Neural cell (in vitro differentiated cells): ENCODE measurements around the gene MYCBPAP. TPM values are rescaled to one million over a fixed set of nuclear protein-coding genes. Genes with fewer than 3 reads are reported as not detected.

ENCODE experiments used
- H2AFZ ChIP-seq: fragments of 200-600, 300-800 bp; sonication (generic), shearing (Covaris generic); 2 replicates; pipeline ENCODE4 v1.6.0; 2014; ENCODE audit warnings: low read depth, mild to moderate bottlenecking, antibody characterized with exemption, low read length, moderate library complexity
- H3F3A ChIP-seq: fragments of 200-600 bp; shearing (Covaris generic); 2 replicates; pipeline ENCODE4 v1.6.1; 2016; ENCODE audit warnings: mild to moderate bottlenecking, moderate library complexity, mixed read lengths, antibody characterized with exemption, low read length; ENCODE audit not compliant: insufficient read depth, poor library complexity, severe bottlenecking
- H3K27ac ChIP-seq: fragments of 200-600, 300-800 bp; sonication (generic), shearing (Covaris generic); 2 replicates; pipeline ENCODE4 v1.5.1; 2014; ENCODE audit warnings: mild to moderate bottlenecking, low read length, moderate library complexity
- H3K27me3 ChIP-seq: fragments of 300-800, 200-600 bp; sonication (generic), shearing (Covaris generic); 2 replicates; pipeline ENCODE4 v1.6.0; 2014; ENCODE audit warnings: mild to moderate bottlenecking, low read depth, low read length, moderate library complexity; ENCODE audit not compliant: insufficient read depth
- H3K36me3 ChIP-seq: fragments of 300-800, 200-600 bp; sonication (generic), shearing (Covaris generic); 2 replicates; pipeline ENCODE4 v1.5.1; 2014; ENCODE audit warnings: mild to moderate bottlenecking, antibody characterized with exemption, low read length, moderate library complexity; ENCODE audit not compliant: insufficient read depth
- H3K4me2 ChIP-seq: fragments of 300-800, 200-600 bp; sonication (generic), shearing (Covaris generic); 2 replicates; pipeline ENCODE4 v1.6.0; 2014; ENCODE audit warnings: mild to moderate bottlenecking, low read length
- H3K4me3 ChIP-seq: fragments of 300-800, 200-600 bp; sonication (generic), shearing (Covaris generic); 2 replicates; pipeline ENCODE4 v1.5.1; 2014; ENCODE audit warnings: mild to moderate bottlenecking, low read length, moderate library complexity
- H3K79me2 ChIP-seq: fragments of 200-600 bp; shearing (Covaris generic); replicated peaks from 2 replicates; pipeline ENCODE4 v1.6.0; 2014; ENCODE audit warnings: mild to moderate bottlenecking, low read length, moderate library complexity; ENCODE audit not compliant: insufficient read depth
- H3K9ac ChIP-seq: fragments of 300-800, 200-600 bp; sonication (generic), shearing (Covaris generic); 2 replicates; pipeline ENCODE4 v1.6.1; 2016; ENCODE audit warnings: mild to moderate bottlenecking, low read length, mixed read lengths
- H3K9me2 ChIP-seq: fragments of 200-600 bp; shearing (Covaris generic); 2 replicates; pipeline ENCODE4 v1.6.1; 2016; ENCODE audit warnings: mild to moderate bottlenecking, low read length, mixed read lengths; ENCODE audit not compliant: insufficient read depth
- H3K9me3 ChIP-seq: fragments of 200-600, 300-800 bp; sonication (generic), shearing (Covaris generic); 2 replicates; pipeline ENCODE4 v1.6.1; 2016; ENCODE audit warnings: mild to moderate bottlenecking, mixed run types, low read length, moderate library complexity, mixed read lengths
- H4K20me1 ChIP-seq: fragments of 200-600 bp; shearing (Covaris generic); 2 replicates; pipeline ENCODE4 v1.6.1; 2016; ENCODE audit warnings: mild to moderate bottlenecking, mixed run types; ENCODE audit not compliant: insufficient read depth
- CTCF ChIP-seq: fragments of 450-650 bp; IDR thresholded peaks from 2 replicates; pipeline ENCODE4 v1.5.1; 2014; ENCODE audit warnings: antibody characterized with exemption, mild to moderate bottlenecking, moderate library complexity; ENCODE audit not compliant: poor library complexity, severe bottlenecking
- EP300 ChIP-seq: fragments of 450-650 bp; conservative IDR thresholded peaks from 2 replicates; pipeline ENCODE4 v1.6.1; 2014; ENCODE audit warnings: antibody characterized with exemption, mild to moderate bottlenecking, moderate library complexity; ENCODE audit not compliant: poor library complexity, severe bottlenecking
- EZH2 ChIP-seq: fragments of 200-600, 300-800 bp; shearing (Covaris generic), sonication (generic); IDR thresholded peaks from 2 replicates; pipeline ENCODE4 v1.6.1; 2014; ENCODE audit warnings: antibody characterized with exemption, low read length, borderline replicate concordance, mild to moderate bottlenecking; ENCODE audit not compliant: insufficient read depth, poor library complexity, severe bottlenecking
- MXI1 ChIP-seq: fragments of 450-650 bp; conservative IDR thresholded peaks from 2 replicates; pipeline ENCODE4 v1.6.1; 2014; ENCODE audit warnings: antibody characterized with exemption, mild to moderate bottlenecking; ENCODE audit not compliant: poor library complexity, severe bottlenecking
- POLR2AphosphoS5 ChIP-seq: IDR thresholded peaks from 2 replicates; pipeline ENCODE4 v1.6.1; 2012
- RAD21 ChIP-seq: fragments of 450-650 bp; conservative IDR thresholded peaks from 2 replicates; pipeline ENCODE4 v1.6.1; 2014; ENCODE audit warnings: antibody characterized with exemption, mild to moderate bottlenecking, moderate library complexity
- REST ChIP-seq: IDR thresholded peaks from 2 replicates; pipeline ENCODE4 v1.6.1; 2012; ENCODE audit warnings: borderline replicate concordance
- SMC3 ChIP-seq: fragments of 450-650 bp; conservative IDR thresholded peaks from 2 replicates; pipeline ENCODE4 v1.6.1; 2014; ENCODE audit warnings: antibody characterized with exemption, mild to moderate bottlenecking, moderate library complexity; ENCODE audit not compliant: poor library complexity
- TAF1 ChIP-seq: IDR thresholded peaks from 2 replicates; pipeline ENCODE4 v1.6.1; 2012; ENCODE audit warnings: low read depth
- polyA plus RNA-seq: library from polyadenylated mRNA; depleted of rRNA; stranded (reverse); fragments of >200 nt; gene quantifications from 2 replicates; pipeline ENCODE4 v1.2.3, GENCODE V29; 2014

Gene MYCBPAP
- polyA plus RNA-seq, 1 donor from 2014 or later, result 0.35 TPM

- Histone ChIP-seq H3K4me3 (peak overlapping the region; percentile 11), H3K9me3 (no peaks in the 10 kb centered on the region), H3K27ac (peak overlapping the region; percentile 62), H3K27me3 (no peaks in the 10 kb centered on the region), H3K9ac (peak overlapping the region; percentile 51), H4K20me1 (no peaks in the 10 kb centered on the region), H3K4me2 (no peak overlapping the region), H2AFZ (no peak overlapping the region), H3K36me3 (no peaks in the 10 kb centered on the region), H3K9me2 (no peaks in the 10 kb centered on the region), H3K79me2 (no peaks in the 10 kb centered on the region), H3F3A (no peaks in the 10 kb centered on the region)
- no peak for TF ChIP-seq RAD21
- no peak for TF ChIP-seq POLR2AphosphoS5
- no peak for TF ChIP-seq REST
- TF ChIP-seq CTCF, result no peak
- TF ChIP-seq TAF1, result no peak
- TF ChIP-seq EZH2, result no peak
- TF ChIP-seq MXI1, result no peak
- TF ChIP-seq EP300, result no peak
- TF ChIP-seq SMC3, result no peak
These were observed 61.4 kb downstream of the MYCBPAP start for GRCh38 chr17:50569592-50569991.

GRCh38 chr17:50570032-50570431 lies 61.8 kb downstream of the MYCBPAP start:
- Histone ChIP-seq H2AFZ (no peak overlapping the region), H3K27ac (peak overlapping the region; percentile 62), H3K4me3 (peak overlapping the region; percentile 11), H3F3A (no peaks in the 10 kb centered on the region), H3K27me3 (no peaks in the 10 kb centered on the region), H3K79me2 (no peaks in the 10 kb centered on the region), H3K36me3 (no peaks in the 10 kb centered on the region), H3K4me2 (no peak overlapping the region), H3K9me2 (no peaks in the 10 kb centered on the region), H3K9me3 (no peaks in the 10 kb centered on the region), H4K20me1 (no peaks in the 10 kb centered on the region), H3K9ac (peak overlapping the region; percentile 51)
- TF ChIP-seq MXI1, result no peak
- TF ChIP-seq EP300, result no peak

- Histone ChIP-seq H3K9me3 (no peaks in the 10 kb centered on the region), H3K9ac (peak overlapping the region; percentile 51), H3K27me3 (no peaks in the 10 kb centered on the region), H3K36me3 (no peaks in the 10 kb centered on the region), H3K79me2 (no peaks in the 10 kb centered on the region), H4K20me1 (no peaks in the 10 kb centered on the region), H3K4me2 (no peak overlapping the region), H3K4me3 (peak overlapping the region; percentile 11), H2AFZ (no peak overlapping the region), H3F3A (no peaks in the 10 kb centered on the region), H3K9me2 (no peaks in the 10 kb centered on the region), H3K27ac (peak overlapping the region; percentile 62)
- TF ChIP-seq POLR2AphosphoS5, result peak; percentile 37
- TF ChIP-seq EP300, result no peak
- TF ChIP-seq RAD21, result no peak
- TF ChIP-seq CTCF, result no peak
These were observed 62.3 kb downstream of the MYCBPAP start for GRCh38 chr17:50570528-50570927.
